Putamen (tissue), 1 donor: Measurements from ENCODE around the gene LGALS14.
A peak's percentile ranks its signal among the peaks of the same experiment; 100 is the strongest.
"Not testable (repeated sequence)": the region's sequence is repeated elsewhere in the genome, so short reads cannot be mapped to it uniquely, and the experiment has no call there.

Source experiments
- DNase-seq: peaks from one replicate; pipeline ENCODE4 v3.0.0-alpha.2; 2016; ENCODE audit warnings: low spot score

Gene LGALS14

DNA sequence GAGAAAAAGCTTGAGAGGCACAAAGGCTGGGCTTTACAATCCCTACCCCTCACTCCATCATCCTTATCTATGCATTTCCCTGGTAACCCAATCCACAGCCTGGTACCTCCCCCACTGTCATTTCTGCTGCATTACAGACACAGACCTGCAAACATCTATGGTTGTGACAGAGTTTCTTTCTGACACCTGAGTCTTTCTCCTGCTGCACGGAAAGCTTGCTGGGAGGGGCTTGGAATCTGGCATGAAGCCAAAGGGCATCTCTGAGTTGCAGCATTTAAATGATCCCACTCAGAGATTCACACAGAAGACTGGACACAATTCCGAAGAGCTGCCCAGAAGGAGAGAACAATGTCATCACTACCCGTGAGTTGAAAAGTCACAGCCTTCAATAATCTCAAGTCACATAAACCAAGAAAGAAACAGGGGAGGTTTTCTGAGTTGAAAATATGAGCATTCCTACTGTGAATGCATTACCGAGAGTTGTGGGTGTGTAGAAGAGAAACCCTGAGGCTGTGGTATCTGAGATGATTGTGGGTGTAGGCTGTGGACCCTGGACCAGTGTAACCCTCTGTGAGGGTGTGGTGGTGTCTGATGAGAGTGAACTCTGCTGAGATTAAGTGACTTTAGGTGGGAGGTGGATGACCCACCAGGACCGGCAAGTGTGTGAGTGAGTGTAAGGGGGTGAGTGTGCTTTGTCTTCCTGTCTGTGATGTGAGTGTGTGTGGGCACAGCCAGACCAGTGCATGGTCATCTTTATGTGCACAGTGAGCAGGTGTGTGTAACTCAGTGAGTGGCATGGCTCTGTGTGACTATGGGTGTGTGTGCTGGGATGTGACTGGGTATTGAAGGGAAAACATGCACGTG, at the start of gene LGALS14:
TSS of gene LGALS14 (plus strand) at position 301 of the 864 bp plus-strand sequence. CDS start at position 349, 48 bp downstream.
- DNase-seq, result no peak

GRCh38 chr19:39655613-39656012, 48.7 kb upstream of the LGALS14 start, which contains the start of gene LGALS16:
Gene LGALS16 (plus strand): TSS chr19:39655913. CDS start chr19:39655962, 49 bp downstream.
- no peak for DNase-seq

GRCh38 chr19:39659791-39660190, 44.5 kb upstream of the LGALS14 start:
- DNase-seq, result no peak

- DNase-seq, result no peak
Observed at GRCh38 chr19:39660661-39661060, 43.6 kb upstream of the LGALS14 start.

DNA sequence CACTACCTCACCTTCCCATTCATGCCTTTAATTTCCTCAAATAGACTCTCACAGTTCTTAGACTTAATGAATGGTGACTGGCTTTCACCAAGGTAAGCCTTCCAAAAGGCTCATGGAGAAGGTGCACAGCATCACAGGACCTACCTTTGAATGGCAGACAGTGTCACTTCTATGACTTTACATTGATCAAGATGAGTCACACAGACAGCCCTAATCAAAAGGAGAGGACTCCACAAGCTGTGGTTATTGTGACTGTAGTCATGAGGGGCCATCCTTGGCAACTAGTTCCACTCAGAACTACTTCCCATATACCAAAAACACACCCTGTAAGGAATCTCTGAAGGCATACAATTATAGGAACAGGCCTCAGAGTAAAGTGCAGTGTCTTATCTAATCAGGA, 42.7 kb upstream of the LGALS14 start:
- no peak for DNase-seq

GRCh38 chr19:39669860-39670259, 34.4 kb upstream of the LGALS14 start:
- not testable (repeated sequence) for DNase-seq

DNA sequence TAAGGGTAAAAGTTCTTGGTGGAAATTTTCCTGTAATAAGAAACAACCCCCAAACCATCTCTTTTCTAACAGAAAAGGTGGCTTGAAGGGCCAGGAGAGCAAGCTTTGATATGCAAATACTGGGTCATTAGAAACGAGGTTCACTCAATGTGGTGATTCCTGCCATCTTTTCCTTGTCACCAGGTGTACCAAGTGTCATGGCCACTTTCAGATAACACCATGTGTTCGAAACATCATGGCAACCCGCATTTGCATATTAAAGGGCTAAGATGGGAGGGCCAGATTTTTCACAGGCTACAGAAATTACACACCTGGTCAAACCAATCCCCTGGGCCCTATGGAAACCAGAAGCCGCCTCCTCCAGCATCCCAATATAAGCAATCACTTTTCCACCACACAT, 33.3 kb upstream of the LGALS14 start:
- no peak for DNase-seq

DNA sequence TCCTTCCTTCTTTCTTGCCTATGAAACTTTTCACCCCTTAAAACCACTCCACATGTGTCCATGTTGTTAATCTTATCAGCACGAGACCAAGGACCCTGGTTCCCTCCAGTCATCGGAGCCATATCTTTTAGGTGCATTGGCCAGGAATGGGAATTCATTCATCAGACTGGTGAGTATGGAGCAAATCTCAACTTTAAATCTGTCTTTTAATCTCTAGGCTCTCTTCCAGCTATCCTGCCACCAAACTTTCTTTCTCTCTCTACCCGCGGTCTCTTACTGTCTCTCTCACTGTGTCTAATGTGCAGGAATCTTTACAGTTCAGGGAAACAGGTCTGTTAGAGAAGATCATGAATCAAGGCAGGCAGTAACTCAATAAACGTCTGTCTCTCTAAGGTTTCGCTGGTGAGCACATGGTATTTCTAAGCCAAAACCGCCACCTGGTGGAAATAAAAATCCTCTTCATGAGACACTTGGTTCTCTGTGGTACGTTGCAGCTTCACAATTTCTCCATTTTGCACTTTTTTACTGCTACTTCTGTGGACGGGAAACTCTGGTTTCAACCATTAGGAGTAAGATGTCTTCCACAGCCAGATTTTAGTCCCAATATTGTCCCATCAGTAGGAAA, 32.4 kb upstream of the LGALS14 start:
- peak; percentile 50 for DNase-seq

- no peak for DNase-seq
Observed at GRCh38 chr19:39672473-39672872, 31.8 kb upstream of the LGALS14 start.

GRCh38 chr19:39673862-39674261, 30.4 kb upstream of the LGALS14 start:
- not testable (repeated sequence) for DNase-seq

DNA sequence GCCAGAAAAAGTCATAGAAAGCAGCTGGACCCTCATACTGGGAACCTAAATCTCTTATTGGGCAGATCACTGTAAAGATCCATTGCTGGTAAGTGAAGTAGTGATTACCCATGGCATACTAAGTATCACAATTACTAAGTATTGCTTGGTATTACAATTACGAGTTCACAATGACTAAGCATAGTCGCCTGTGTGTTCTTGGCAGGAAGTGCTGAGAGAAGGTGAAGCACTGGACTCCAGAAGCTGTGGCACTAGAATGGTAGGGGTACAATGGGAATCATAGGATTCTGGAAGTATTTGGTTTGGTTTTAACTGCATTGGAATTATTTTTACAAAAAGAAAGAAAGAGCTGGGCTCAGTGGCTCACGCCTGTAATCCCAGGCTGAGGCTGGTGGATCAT, 28.3 kb upstream of the LGALS14 start:
- no peak for DNase-seq

GRCh38 chr19:39677961-39678889, 26.1 kb upstream of the LGALS14 start:
- DNase-seq, result no peak

- no peak for DNase-seq
Observed at GRCh38 chr19:39679056-39679790, 25.1 kb upstream of the LGALS14 start.

DNA sequence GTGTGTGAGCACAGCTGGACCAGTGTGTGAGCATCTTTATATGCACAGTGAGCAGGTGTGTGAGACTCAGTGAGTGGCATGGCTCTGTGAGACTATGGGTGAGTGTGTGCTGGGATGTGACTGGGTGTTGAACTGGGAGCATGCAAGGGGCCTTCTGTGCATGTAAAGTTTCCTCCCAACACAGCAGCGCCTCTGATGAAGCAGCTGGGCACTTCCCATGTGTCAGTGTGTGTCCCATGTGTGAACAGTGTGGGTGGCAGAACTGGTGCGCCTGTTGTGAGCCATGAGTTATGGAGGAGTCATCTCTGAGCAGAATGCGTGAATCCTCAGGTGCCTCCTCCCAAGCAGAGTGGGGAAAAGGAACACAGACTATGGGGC, 24.5 kb upstream of the LGALS14 start:
- no peak for DNase-seq

DNA sequence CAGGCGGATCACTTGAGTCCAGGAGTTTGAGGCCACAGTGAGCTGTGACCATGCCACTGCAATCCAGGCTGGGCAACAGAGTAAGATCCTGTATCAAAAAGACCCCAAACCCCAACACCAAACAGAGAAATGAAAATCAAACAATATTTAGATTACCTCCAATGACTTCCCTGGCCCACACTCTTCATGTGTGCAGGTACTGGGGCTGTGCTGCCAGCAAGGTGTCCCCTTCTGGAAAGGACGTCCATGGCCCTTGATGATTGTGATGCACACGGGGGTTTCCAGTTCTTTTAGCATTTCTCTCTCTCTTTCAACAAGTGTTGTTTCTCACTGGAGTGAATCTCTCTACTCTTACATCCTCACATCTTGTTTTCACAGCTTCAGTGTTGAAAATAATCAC, 23.7 kb upstream of the LGALS14 start:
- DNase-seq, result no peak

GRCh38 chr19:39681416-39681815, 22.9 kb upstream of the LGALS14 start:
- no peak for DNase-seq

GRCh38 chr19:39684267-39684666, 20.0 kb upstream of the LGALS14 start:
- DNase-seq, result no peak

- DNase-seq, result no peak
Observed at GRCh38 chr19:39686739-39687138, 17.5 kb upstream of the LGALS14 start.

DNA sequence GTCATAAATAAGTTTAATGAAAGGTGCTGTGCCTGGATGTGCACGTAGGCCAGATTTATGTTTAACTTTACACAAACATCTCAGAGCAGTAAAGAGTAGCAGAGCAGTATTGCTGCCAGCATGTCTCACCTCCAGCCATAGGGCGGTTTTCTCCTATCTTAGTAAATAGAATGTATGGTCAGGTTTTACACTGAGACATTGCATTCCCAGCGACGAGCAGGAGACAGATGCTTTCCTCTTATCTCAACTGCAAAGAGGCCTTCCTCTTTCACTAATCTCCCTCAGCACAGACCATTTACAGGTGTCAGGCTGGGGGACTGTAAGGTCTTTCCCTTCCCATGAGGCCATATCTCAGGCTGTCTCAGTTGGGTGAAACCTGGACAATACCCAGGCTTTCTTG, 15.6 kb upstream of the LGALS14 start:
- not testable (repeated sequence) for DNase-seq

DNA sequence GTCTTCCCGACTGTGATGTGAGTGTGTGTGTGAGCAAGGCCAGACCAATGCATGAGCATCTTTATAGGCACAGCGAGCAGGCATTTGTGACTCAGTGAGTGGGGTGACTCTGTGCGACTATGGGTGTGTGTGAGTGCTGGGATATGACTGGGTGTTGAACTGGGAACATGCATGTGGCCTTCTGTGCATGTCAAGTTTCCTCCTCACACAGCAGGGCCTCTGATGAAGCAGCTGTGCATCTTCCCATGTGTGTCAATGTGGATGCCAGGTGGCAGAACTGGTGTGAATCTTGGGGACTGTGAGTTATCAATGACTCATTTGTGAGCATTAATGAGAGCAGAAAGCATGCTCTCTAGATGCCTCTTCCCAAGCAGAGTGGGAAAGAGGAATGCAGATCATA, 12.1 kb upstream of the LGALS14 start:
- no peak for DNase-seq

GRCh38 chr19:39692822-39693221, 11.5 kb upstream of the LGALS14 start:
- DNase-seq, result no peak

GRCh38 chr19:39695759-39696158, 8.5 kb upstream of the LGALS14 start:
- no peak for DNase-seq
